HG03571 (cell line): Measurements from ENCODE around the gene ZNF664.

Experiments used
- ATAC-seq: cut with Tn5 transposase; IDR thresholded peaks from one replicate; pipeline ENCODE4 v1.9.1; 2021; ENCODE audit not compliant: unreplicated experiment

The ZNF664 gene

GRCh38 chr12:123989168-123989567 lies 16.2 kb downstream of the ZNF664 start:
- no peak for ATAC-seq

- ATAC-seq, result no peak
Measured at GRCh38 chr12:123989753-123990152, 16.7 kb downstream of the ZNF664 start.

- ATAC-seq, result no peak
Measured at GRCh38 chr12:123990511-123990910, 17.5 kb downstream of the ZNF664 start.

- no peak for ATAC-seq
Measured at GRCh38 chr12:123991372-123991951, 18.4 kb downstream of the ZNF664 start.

GRCh38 chr12:123992118-123992825 lies 19.3 kb downstream of the ZNF664 start:
- ATAC-seq, result no peak

GRCh38 chr12:123995023-123995748 lies 22.2 kb downstream of the ZNF664 start:
- ATAC-seq, result no peak

GRCh38 chr12:123996581-123996980 lies 23.6 kb downstream of the ZNF664 start:
- no peak for ATAC-seq

- no peak for ATAC-seq
Measured at GRCh38 chr12:123997033-123997822, 24.2 kb downstream of the ZNF664 start.

GRCh38 chr12:123997908-123998307 lies 24.9 kb downstream of the ZNF664 start:
- ATAC-seq, result no peak

- no peak for ATAC-seq
Measured at GRCh38 chr12:123998344-123998990, 25.5 kb downstream of the ZNF664 start.

- no peak for ATAC-seq
Measured at GRCh38 chr12:123998991-123999359, 26.0 kb downstream of the ZNF664 start.

- no peak for ATAC-seq
Measured at GRCh38 chr12:124000111-124000510, 27.1 kb downstream of the ZNF664 start.

- ATAC-seq, result no peak
Measured at GRCh38 chr12:124001343-124001742, 28.3 kb downstream of the ZNF664 start.

GRCh38 chr12:124002021-124002644 lies 29.1 kb downstream of the ZNF664 start:
- no peak for ATAC-seq

- no peak for ATAC-seq
Measured at GRCh38 chr12:124002654-124003053, 29.6 kb downstream of the ZNF664 start.

GRCh38 chr12:124004233-124004875 lies 31.3 kb downstream of the ZNF664 start:
- ATAC-seq, result no peak

- ATAC-seq, result no peak
Measured at GRCh38 chr12:124006085-124006845, 33.2 kb downstream of the ZNF664 start.

- ATAC-seq, result no peak
Measured at GRCh38 chr12:124006846-124007713, 34.1 kb downstream of the ZNF664 start.
